HG02981 (cell line): Measurements from ENCODE around the gene PPARG.
"Not testable (repeated sequence)": the region's sequence is repeated elsewhere in the genome, so short reads cannot be mapped to it uniquely, and the experiment has no call there.

Experiments
- ATAC-seq: cut with Tn5 transposase; IDR thresholded peaks from one replicate; pipeline ENCODE4 v1.9.1; 2021; ENCODE audit warnings: mild to moderate bottlenecking, moderate library complexity; ENCODE audit not compliant: unreplicated experiment

The PPARG gene

GRCh38 chr3:12456441-12456840 is 167.6 kb downstream of the PPARG start:
- ATAC-seq, result no peak

GRCh38 chr3:12457380-12457779 is 168.5 kb downstream of the PPARG start:
- not testable (repeated sequence) for ATAC-seq

GRCh38 chr3:12458901-12459300 is 170.0 kb downstream of the PPARG start:
- no peak for ATAC-seq

GRCh38 chr3:12460127-12460526 is 171.3 kb downstream of the PPARG start:
- no peak for ATAC-seq

- ATAC-seq, result no peak
Observed at GRCh38 chr3:12461097-12461649, 172.3 kb downstream of the PPARG start.

GRCh38 chr3:12462159-12462947 is 173.5 kb downstream of the PPARG start:
- ATAC-seq, result no peak

GRCh38 chr3:12463686-12464085 is 174.8 kb downstream of the PPARG start:
- ATAC-seq, result no peak

GRCh38 chr3:12464181-12464580 is 175.3 kb downstream of the PPARG start:
- ATAC-seq, result no peak

- ATAC-seq, result no peak
Observed at GRCh38 chr3:12465151-12465835, 176.4 kb downstream of the PPARG start.

GRCh38 chr3:12465836-12466225 is 177.0 kb downstream of the PPARG start:
- no peak for ATAC-seq

GRCh38 chr3:12467746-12468145 is 178.9 kb downstream of the PPARG start:
- no peak for ATAC-seq

- no peak for ATAC-seq
Observed at GRCh38 chr3:12468276-12468675, 179.4 kb downstream of the PPARG start.

GRCh38 chr3:12468757-12469156 is 179.9 kb downstream of the PPARG start:
- no peak for ATAC-seq

GRCh38 chr3:12469222-12469621 is 180.4 kb downstream of the PPARG start:
- not testable (repeated sequence) for ATAC-seq

- ATAC-seq, result no peak
Observed at GRCh38 chr3:12470111-12470510, 181.2 kb downstream of the PPARG start.

- ATAC-seq, result no peak
Observed at GRCh38 chr3:12470680-12471079, 181.8 kb downstream of the PPARG start.

- ATAC-seq, result no peak
Observed at GRCh38 chr3:12471241-12471640, 182.4 kb downstream of the PPARG start.

- no peak for ATAC-seq
Observed at GRCh38 chr3:12472000-12472610, 183.2 kb downstream of the PPARG start.

- no peak for ATAC-seq
Observed at GRCh38 chr3:12472796-12473195, 183.9 kb downstream of the PPARG start.

GRCh38 chr3:12473511-12473910 is 184.6 kb downstream of the PPARG start:
- no peak for ATAC-seq

GRCh38 chr3:12476238-12476897 is 187.5 kb downstream of the PPARG start:
- no peak for ATAC-seq
